Osteocyte (in vitro differentiated cells): ENCODE data around the gene ECT2. TPM values are rescaled to one million over a fixed set of nuclear protein-coding genes. Genes with fewer than 3 reads are reported as not detected.

Experiments
- DNase-seq: peaks from one replicate; pipeline ENCODE4 v3.0.0; 2021; ENCODE audit warnings: mixed read lengths; ENCODE audit not compliant: unreplicated experiment; ENCODE audit errors: extremely low spot score
- H3K27ac Mint-ChIP-seq: one replicate; pipeline ENCODE4 v1.8.0; 2021; ENCODE audit warnings: mild to moderate bottlenecking, mixed read lengths; ENCODE audit not compliant: unreplicated experiment
- H3K27me3 Mint-ChIP-seq: one replicate; pipeline ENCODE4 v1.8.0; 2021; ENCODE audit warnings: mixed read lengths; ENCODE audit not compliant: unreplicated experiment
- H3K36me3 Mint-ChIP-seq: one replicate; pipeline ENCODE4 v1.8.0; 2021; ENCODE audit warnings: mixed read lengths; ENCODE audit not compliant: unreplicated experiment
- H3K4me1 Mint-ChIP-seq: one replicate; pipeline ENCODE4 v1.8.0; 2021; ENCODE audit warnings: mixed read lengths; ENCODE audit not compliant: unreplicated experiment
- H3K4me3 Mint-ChIP-seq: one replicate; pipeline ENCODE4 v1.8.0; 2021; ENCODE audit warnings: mild to moderate bottlenecking, moderate library complexity, mixed read lengths; ENCODE audit not compliant: unreplicated experiment
- H3K9me3 Mint-ChIP-seq: one replicate; pipeline ENCODE4 v1.8.0; 2021; ENCODE audit warnings: mixed read lengths; ENCODE audit not compliant: unreplicated experiment
- CTCF ChIP-seq: fragments of 200-600 bp; sonication (generic); IDR thresholded peaks from 2 replicates; pipeline ENCODE4 v1.5.0; 2021; ENCODE audit warnings: antibody characterized with exemption, mild to moderate bottlenecking, moderate library complexity
- total RNA-seq: library from RNA; stranded (reverse); gene quantifications from 2 replicates; pipeline ENCODE4 v1.2.1, GENCODE V29; 2021

Gene ECT2
- total RNA-seq, 1 donor from 2014 or later: 18.9 TPM

GRCh38 chr3:172709774-172710663 lies 40.5 kb upstream of the ECT2 start:
- Mint-ChIP-seq H3K4me3 (peak overlapping the region; percentile 90), H3K36me3 (no peaks in the 10 kb centered on the region), H3K9me3 (no peaks in the 10 kb centered on the region), H3K4me1 (peaks cover 38% of the 10 kb centered on the region), H3K27me3 (no peaks in the 10 kb centered on the region), H3K27ac (peak overlapping the region; percentile 94)
- no peak for TF ChIP-seq CTCF
- DNase-seq: no peak

- Mint-ChIP-seq H3K9me3 (no peaks in the 10 kb centered on the region), H3K36me3 (no peaks in the 10 kb centered on the region), H3K27ac (peak within 1 kb of the TSS; percentile 94), H3K4me1 (peaks cover 35% of the 10 kb centered on the region), H3K27me3 (no peaks in the 10 kb centered on the region), H3K4me3 (peak within 1 kb of the TSS; percentile 90)
- peak; percentile 96 for DNase-seq
- TF ChIP-seq CTCF: peak; percentile 80
These were observed 39.7 kb upstream of the ECT2 start, which contains the start of gene NCEH1 for GRCh38 chr3:172710664-172711453. NCEH1 (minus strand) TSS chr3:172711067; CDS start chr3:172710984, 83 bp downstream.

GRCh38 chr3:172711454-172711795 lies 39.1 kb upstream of the ECT2 start:
- no peak for TF ChIP-seq CTCF
- no peak for DNase-seq
- Mint-ChIP-seq H3K36me3 (no peaks in the 10 kb centered on the region), H3K27ac (peak overlapping the region; percentile 94), H3K9me3 (no peaks in the 10 kb centered on the region), H3K4me3 (peak overlapping the region; percentile 90), H3K27me3 (no peaks in the 10 kb centered on the region), H3K4me1 (peaks cover 35% of the 10 kb centered on the region)

DNA sequence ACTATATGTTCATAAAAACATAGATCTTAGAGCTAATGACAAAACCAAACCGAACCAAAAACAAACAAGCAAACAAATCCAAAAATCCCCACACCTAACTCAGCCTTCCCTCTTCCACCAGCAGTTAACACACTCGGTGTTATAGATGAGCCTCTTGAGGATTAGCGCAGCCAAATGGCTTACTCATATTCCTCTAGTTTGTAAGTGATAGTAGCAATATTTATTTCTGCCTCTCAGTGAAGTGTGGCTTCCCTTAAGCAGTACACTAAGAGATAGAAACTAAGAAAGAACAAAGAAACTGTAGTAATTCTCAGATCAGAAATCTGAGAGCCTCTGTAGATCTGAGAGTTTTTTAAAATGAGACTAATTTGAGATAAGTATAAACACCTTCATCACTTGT lies 37.2 kb upstream of the ECT2 start:
- no peak overlapping the region for H3K4me3 Mint-ChIP-seq
- H3K4me1 Mint-ChIP-seq: peaks cover 25% of the 10 kb centered on the region
- H3K9me3 Mint-ChIP-seq: no peaks in the 10 kb centered on the region
- H3K27me3 Mint-ChIP-seq: no peaks in the 10 kb centered on the region
- TF ChIP-seq CTCF: no peak
- H3K36me3 Mint-ChIP-seq: no peaks in the 10 kb centered on the region
- no peak for DNase-seq
- H3K27ac Mint-ChIP-seq: no peak overlapping the region

- Mint-ChIP-seq H3K4me1 (peaks cover 5% of the 10 kb centered on the region), H3K27ac (no peak overlapping the region), H3K4me3 (no peak overlapping the region), H3K27me3 (no peaks in the 10 kb centered on the region), H3K9me3 (peaks cover 8% of the 10 kb centered on the region), H3K36me3 (peaks cover 4% of the 10 kb centered on the region)
- no peak for TF ChIP-seq CTCF
- no peak for DNase-seq
These were observed 34.0 kb upstream of the ECT2 start for GRCh38 chr3:172716476-172716875.
